Brain microvascular endothelial cell (primary cell): ENCODE measurements around the gene TRIM10.

Source experiments
- DNase-seq: peaks from one replicate; pipeline ENCODE4 v3.0.0-alpha.2; 2020
- H3K27ac ChIP-seq: fragments of 250-450 bp; sonication (Bioruptor Pico); 2 replicates; pipeline ENCODE4 v1.5.1; 2020; ENCODE audit warnings: mild to moderate bottlenecking, moderate library complexity
- H3K27me3 ChIP-seq: fragments of 250-450 bp; sonication (Bioruptor Pico); replicated peaks from 2 replicates; pipeline ENCODE4 v1.5.1; 2020; ENCODE audit warnings: mild to moderate bottlenecking
- H3K36me3 ChIP-seq: fragments of 250-450 bp; sonication (Bioruptor Pico); replicated peaks from 2 replicates; pipeline ENCODE4 v1.5.1; 2020; ENCODE audit warnings: mild to moderate bottlenecking
- H3K4me3 ChIP-seq: 2 replicates; pipeline ENCODE4 v1.5.1; 2011; ENCODE audit warnings: low read depth, mild to moderate bottlenecking, control low read depth, low read length, moderate library complexity
- CTCF ChIP-seq: IDR thresholded peaks from 2 replicates; pipeline ENCODE4 v1.5.1; 2011; ENCODE audit warnings: low read depth, mild to moderate bottlenecking, moderate library complexity, low read length, control low read depth, inconsistent platforms; ENCODE audit errors: missing control alignments
- in situ Hi-C: cut with HindIII; loops from 2 replicates; pipeline ENCODE4 v1.10.0; 2017; ENCODE audit warnings: low sequenced_read_pairs, low pct_ligation_motif_present

Gene TRIM10

GRCh38 chr6:30163090-30163917 lies 2.3 kb upstream of the TRIM10 start, which contains the start of gene TRIM15:
Gene TRIM15, plus strand, starts transcription at chr6:30163546. Its CDS starts 139 bp downstream, at chr6:30163685.
- Histone ChIP-seq H3K27ac (no peak within 1 kb of the TSS), H3K4me3 (no peak within 1 kb of the TSS), H3K27me3 (peaks cover 14% of the 10 kb centered on the region), H3K36me3 (no peaks in the 10 kb centered on the region)
- no peak for DNase-seq
- in situ Hi-C loops, result no loop called here
- no peak for TF ChIP-seq CTCF

GRCh38 chr6:30162265-30163089 lies 1.5 kb upstream of the TRIM10 start:
- peaks cover 6% of the 10 kb centered on the region for H3K27me3 ChIP-seq
- H3K4me3 ChIP-seq, result no peak overlapping the region
- no peak for TF ChIP-seq CTCF

DNA sequence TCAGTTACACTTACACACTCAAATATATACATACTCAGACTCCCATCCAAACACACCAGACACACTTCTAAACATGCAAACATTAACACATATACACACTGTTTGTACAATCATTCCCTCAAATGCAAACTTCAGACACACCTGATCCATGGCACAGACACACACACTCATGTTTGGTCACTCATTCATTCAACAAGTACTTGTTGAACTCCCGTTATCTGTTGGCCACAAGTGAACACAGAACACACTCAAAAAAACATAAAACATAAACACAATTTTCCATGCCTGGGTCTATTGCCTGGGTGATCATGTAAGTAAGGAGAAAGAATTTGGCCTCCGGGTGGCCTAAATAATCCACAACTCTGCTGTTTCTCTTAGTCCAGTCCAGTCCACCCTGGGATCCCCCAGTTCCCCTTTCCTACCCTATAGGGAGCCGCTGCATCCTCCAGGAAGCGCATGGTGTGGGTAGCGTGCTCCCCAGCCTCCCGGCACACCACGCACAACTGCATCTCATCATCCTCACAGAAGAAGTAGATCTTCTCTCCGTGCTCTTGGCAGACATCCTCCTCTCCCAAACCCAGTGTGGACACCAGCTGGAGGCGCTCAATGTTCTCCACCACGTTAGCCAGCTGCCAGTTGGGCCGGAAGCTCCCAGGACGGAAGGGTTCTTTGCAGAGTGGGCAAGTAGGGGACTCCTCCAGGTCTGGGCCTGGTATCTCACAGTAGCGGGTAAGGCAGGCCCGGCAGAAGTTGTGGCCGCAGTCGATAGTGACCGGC lies 815 bp downstream of the TRIM10 start:
- no peak for DNase-seq
- no peaks in the 10 kb centered on the region for H3K27me3 ChIP-seq
- H3K4me3 ChIP-seq, result no peak overlapping the region
- H3K27ac ChIP-seq, result no peak overlapping the region
- no peaks in the 10 kb centered on the region for H3K36me3 ChIP-seq
- no peak for TF ChIP-seq CTCF
- in situ Hi-C loops, result no loop called here

More at GRCh38 chr6:30162265-30163089, 1.5 kb upstream of the TRIM10 start:
- DNase-seq, result no peak
- H3K36me3 ChIP-seq, result no peaks in the 10 kb centered on the region
- in situ Hi-C loops, result no loop called here
- H3K27ac ChIP-seq, result no peak overlapping the region

DNA sequence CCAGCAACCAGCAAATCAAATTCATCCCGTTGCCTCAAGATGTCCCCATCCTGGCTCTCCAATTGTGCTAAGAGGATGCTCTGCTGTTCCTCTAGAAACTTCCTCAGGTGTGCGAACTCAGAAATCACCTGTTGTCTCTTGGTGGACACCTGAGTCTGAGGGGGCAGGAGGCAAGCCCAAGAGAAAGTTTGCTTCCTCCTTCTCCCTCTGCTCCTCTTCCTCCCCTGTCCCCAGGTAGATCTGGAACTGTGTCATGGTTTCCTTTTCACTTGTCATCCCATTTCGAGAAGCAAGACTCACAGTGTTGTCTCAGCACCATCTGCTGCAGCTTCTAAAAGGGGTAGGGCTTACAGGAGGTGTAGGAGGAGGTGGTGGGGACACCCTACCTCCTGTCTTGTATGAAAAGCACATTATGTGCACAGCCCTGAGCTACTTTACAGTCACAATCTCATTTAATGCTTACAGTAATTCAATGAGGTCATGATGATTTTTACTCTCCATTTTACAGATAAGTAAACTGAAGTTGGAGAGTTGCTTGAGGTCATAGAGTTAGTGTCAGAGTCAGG lies 2.5 kb downstream of the TRIM10 start:
- DNase-seq, result no peak
- Histone ChIP-seq H3K36me3 (no peaks in the 10 kb centered on the region), H3K27me3 (no peaks in the 10 kb centered on the region), H3K4me3 (no peak overlapping the region), H3K27ac (no peak overlapping the region)
- in situ Hi-C loops, result no loop called here
- TF ChIP-seq CTCF, result no peak

DNA sequence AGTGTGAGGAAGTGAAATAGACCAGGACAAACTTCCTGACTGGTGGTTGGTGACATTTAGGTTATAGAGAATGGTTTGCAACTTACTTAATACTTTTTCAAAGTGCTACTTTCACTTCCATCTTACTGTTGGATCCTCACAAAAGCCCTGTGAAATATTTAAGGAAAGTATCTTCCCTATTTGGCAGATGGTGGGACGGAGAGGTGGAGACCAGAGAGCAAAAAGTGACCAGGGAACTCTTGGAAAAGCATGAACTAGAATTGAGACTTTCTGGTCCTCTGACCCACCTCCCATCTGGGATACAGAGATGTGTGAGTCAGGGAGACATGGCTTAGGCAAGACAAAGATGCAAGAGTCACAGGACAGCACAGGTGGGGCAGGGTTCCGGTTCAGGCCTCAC lies 3.0 kb downstream of the TRIM10 start:
- Histone ChIP-seq H3K36me3 (no peaks in the 10 kb centered on the region), H3K27ac (no peak overlapping the region), H3K27me3 (no peaks in the 10 kb centered on the region), H3K4me3 (no peak overlapping the region)
- in situ Hi-C loops, result no loop called here
- DNase-seq, result no peak
- no peak for TF ChIP-seq CTCF
